PC-9 (cell line): ENCODE data around the gene PROB1. TPM values are rescaled to one million over a fixed set of nuclear protein-coding genes. Genes with fewer than 3 reads are reported as not detected.

ENCODE experiments used
- BruUV-seq: library from RNA; stranded (reverse); fragments of 400-500 nt; replicated peaks from 2 replicates; lab custom pipeline; 2021; lab: Mats Ljungman, UMichigan
- CTCF ChIA-PET: fragments of 300-600 bp; sonication (Branson Sonifier 250); formaldehyde crosslinking; loops from one replicate; lab custom pipeline; 2022; ENCODE audit warnings: antibody characterized with exemption; lab: Charles Lee
- POLR2A ChIA-PET: fragments of 300-600 bp; sonication (Branson Sonifier 250); formaldehyde crosslinking; loops from one replicate; lab custom pipeline; 2022; ENCODE audit warnings: antibody characterized with exemption; ENCODE audit not compliant: unreplicated experiment; lab: Charles Lee
- DNase-seq, 2 experiments: peaks; one replicate each; pipeline versions ENCODE4 v3.0.0 to v3.0.0-alpha.2; 2015 to 2022; ENCODE audit warnings: mixed read lengths in 1 of 2
- H2AFZ ChIP-seq: fragments of 200-600 bp; sonication (generic); 2 replicates; pipeline ENCODE4 v1.8.1; 2017; ENCODE audit warnings: antibody characterized with exemption
- H3F3A ChIP-seq: fragments of 200-600 bp; sonication (generic); 2 replicates; pipeline ENCODE4 v1.8.1; 2017; ENCODE audit warnings: antibody characterized with exemption, mild to moderate bottlenecking, low read depth; ENCODE audit not compliant: insufficient read depth
- H3K27ac ChIP-seq: fragments of 200-600 bp; sonication (generic); 2 replicates; pipeline ENCODE4 v1.6.1; 2016; ENCODE audit warnings: mixed run types
- H3K27me3 ChIP-seq: fragments of 200-600 bp; sonication (generic); 2 replicates; pipeline ENCODE4 v1.6.1; 2016; ENCODE audit warnings: low read depth, mixed run types; ENCODE audit not compliant: insufficient read depth
- H3K36me3 ChIP-seq: fragments of 200-600 bp; sonication (generic); 2 replicates; pipeline ENCODE4 v1.6.1; 2016; ENCODE audit warnings: low read depth, mixed run types
- H3K4me1 ChIP-seq: fragments of 200-600 bp; sonication (generic); replicated peaks from 2 replicates; pipeline ENCODE4 v1.6.1; 2016; ENCODE audit warnings: mixed run types; ENCODE audit not compliant: insufficient read depth
- H3K4me2 ChIP-seq: fragments of 200-600 bp; sonication (generic); 2 replicates; pipeline ENCODE4 v1.6.1; 2017; ENCODE audit warnings: mixed run types
- H3K4me3 ChIP-seq: fragments of 200-600 bp; sonication (generic); 2 replicates; pipeline ENCODE4 v1.6.1; 2016; ENCODE audit warnings: mixed run types
- H3K79me2 ChIP-seq: fragments of 200-600 bp; sonication (generic); 2 replicates; pipeline ENCODE4 v1.6.1; 2017; ENCODE audit warnings: low read depth, mixed run types
- H3K9me2 ChIP-seq: fragments of 200-600 bp; sonication (generic); 2 replicates; pipeline ENCODE4 v1.8.1; 2017; ENCODE audit warnings: mild to moderate bottlenecking; ENCODE audit not compliant: insufficient read depth
- H3K9me3 ChIP-seq: fragments of 200-600 bp; sonication (generic); 2 replicates; pipeline ENCODE4 v1.8.1; 2016; ENCODE audit warnings: low read depth; ENCODE audit not compliant: insufficient read depth
- H4K20me1 ChIP-seq: fragments of 200-600 bp; sonication (generic); 2 replicates; pipeline ENCODE4 v1.8.1; 2017; ENCODE audit not compliant: insufficient read depth
- CTCF ChIP-seq: fragments of 200-600 bp; sonication (generic); conservative IDR thresholded peaks from 2 replicates; pipeline ENCODE4 v1.6.1; 2017; ENCODE audit warnings: mixed run types, antibody characterized with exemption, mild to moderate bottlenecking, moderate library complexity
- EZH2 ChIP-seq: fragments of 200-600 bp; sonication (generic); IDR thresholded peaks from 2 replicates; pipeline ENCODE4 v1.8.0; 2017; ENCODE audit warnings: antibody characterized with exemption, low read depth
- intact Hi-C: fragments of 100-400 bp; cut with micrococcal nuclease; formaldehyde crosslinking; loops from one replicate; pipeline ENCODE4 v1.10.0; 2022; ENCODE audit not compliant: unreplicated experiment
- total RNA-seq: library from RNA; stranded (reverse); gene quantifications from 2 replicates; pipeline ENCODE4 v1.2.3, GENCODE V29; 2021

PROB1 gene
- total RNA-seq, 1 experiment from 2014 or later: 2.9 TPM

DNA sequence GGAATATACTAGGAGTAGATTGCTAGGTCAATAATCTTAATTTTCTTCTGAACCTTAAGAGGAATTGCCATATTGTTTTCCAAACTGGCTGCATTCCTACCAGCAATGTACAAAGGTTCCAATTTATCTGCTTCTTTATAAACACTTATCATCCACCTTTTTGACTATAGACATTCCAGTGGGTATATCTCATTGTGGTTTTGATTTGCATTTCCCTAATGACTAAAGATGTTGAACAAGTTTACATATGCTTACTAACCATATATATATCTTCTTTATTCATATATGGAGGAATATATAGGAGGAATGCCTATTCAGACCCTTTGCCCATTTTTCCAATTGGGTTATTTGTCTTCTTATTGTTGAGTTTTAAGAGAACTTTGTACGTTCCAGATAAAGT, 36.8 kb upstream of the PROB1 start:
- H3K4me2 ChIP-seq: no peak overlapping the region
- peak in 1 of 2 experiments; percentile 54 for DNase-seq
- H3K27me3 ChIP-seq: no peaks in the 10 kb centered on the region
- ChIA-PET POLR2A (no interaction called here), CTCF (no interaction called here)
- H3K79me2 ChIP-seq: no peaks in the 10 kb centered on the region
- H3K27ac ChIP-seq: no peak overlapping the region
- no peaks in the 10 kb centered on the region for H3K9me3 ChIP-seq
- no TSS peak for BruUV-seq
- H2AFZ ChIP-seq: no peak overlapping the region
- no peaks in the 10 kb centered on the region for H3K4me1 ChIP-seq
- TF ChIP-seq CTCF: no peak
- no peak for TF ChIP-seq EZH2
- H3K9me2 ChIP-seq: no peaks in the 10 kb centered on the region
- no peaks in the 10 kb centered on the region for H4K20me1 ChIP-seq
- no peak overlapping the region for H3K4me3 ChIP-seq
- H3F3A ChIP-seq: no peaks in the 10 kb centered on the region
- no peaks in the 10 kb centered on the region; the same call in 1 of the 2 replicates for H3K36me3 ChIP-seq
- intact Hi-C loops: no loop called here

- POLR2A ChIA-PET: interaction anchor here (0.7 kb wide), 1 partner anchor 226 kb away, joined by 6 read pairs; no protein-coding TSS in a partner anchor
- TF ChIP-seq EZH2 (no peak), CTCF (no peak)
- DNase-seq: no peak
- Histone ChIP-seq H3F3A (no peaks in the 10 kb centered on the region), H3K36me3 (no peaks in the 10 kb centered on the region; the same call in 1 of the 2 replicates), H3K27me3 (no peaks in the 10 kb centered on the region), H3K9me2 (no peaks in the 10 kb centered on the region), H3K4me3 (no peak overlapping the region), H3K79me2 (no peaks in the 10 kb centered on the region), H4K20me1 (no peaks in the 10 kb centered on the region), H3K9me3 (no peaks in the 10 kb centered on the region), H3K4me2 (no peak overlapping the region), H3K4me1 (no peaks in the 10 kb centered on the region), H3K27ac (no peak overlapping the region), H2AFZ (no peak overlapping the region)
- no TSS peak for BruUV-seq
- CTCF ChIA-PET: interaction anchor here (1.2 to 1.3 kb wide), 2 partner anchors 83 to 87 kb away, joined by 3 read pairs; no protein-coding TSS in a partner anchor
- intact Hi-C loops: no loop called here
Measured at GRCh38 chr5:139430015-139430414, 35.1 kb upstream of the PROB1 start.

DNA sequence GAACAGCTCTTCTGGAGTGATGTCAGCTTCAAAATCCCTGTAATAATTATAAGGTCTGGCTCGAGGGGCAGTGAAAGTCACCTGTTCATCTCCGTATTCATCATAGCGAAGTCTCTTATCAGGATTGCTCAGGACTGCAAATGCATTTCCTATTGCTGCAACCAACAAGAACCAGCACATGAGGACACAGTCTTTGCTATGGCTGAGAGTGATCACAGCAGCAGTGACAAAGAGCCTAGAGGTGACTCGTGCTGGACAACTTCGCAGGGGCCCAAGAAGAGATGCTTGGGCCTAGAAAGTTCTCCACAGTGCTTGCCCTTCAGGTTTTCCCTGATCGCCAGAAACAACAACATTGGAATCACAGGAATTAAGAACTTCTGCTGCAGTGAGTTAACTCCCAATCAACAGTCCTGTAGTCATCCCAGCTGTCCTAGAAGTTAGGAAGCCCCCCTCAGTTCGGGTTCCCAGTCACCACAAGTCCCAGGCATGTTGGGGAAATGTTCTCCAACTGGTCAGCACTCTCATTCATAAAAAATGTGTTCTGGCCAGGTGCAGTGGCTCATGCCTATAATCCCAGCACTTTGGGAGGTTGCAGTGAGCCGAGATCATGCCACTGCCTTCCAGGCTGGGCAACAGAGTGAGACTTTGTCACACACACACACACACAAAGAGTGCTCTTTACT, 31.4 kb upstream of the PROB1 start:
- Histone ChIP-seq H3K27ac (no peak overlapping the region), H3K4me1 (no peaks in the 10 kb centered on the region), H3K4me3 (no peak overlapping the region), H3K79me2 (no peaks in the 10 kb centered on the region), H3K9me3 (no peaks in the 10 kb centered on the region), H3K27me3 (no peaks in the 10 kb centered on the region), H3F3A (0 out of 2 replicates have a peak, but pooled peaks cover 3% of the 10 kb centered on the region), H3K4me2 (no peak overlapping the region), H2AFZ (no peak overlapping the region), H3K36me3 (no peaks in the 10 kb centered on the region; the same call in 1 of the 2 replicates), H3K9me2 (no peaks in the 10 kb centered on the region), H4K20me1 (no peaks in the 10 kb centered on the region)
- intact Hi-C loops: no loop called here
- ChIA-PET POLR2A (no interaction called here), CTCF (interaction anchor here (0.6 kb wide), 1 partner anchor 107 kb away, joined by 3 read pairs; no protein-coding TSS in a partner anchor)
- BruUV-seq: no TSS peak
- no peak for DNase-seq
- TF ChIP-seq EZH2 (no peak), CTCF (no peak)
